Fibroblast of the aortic adventitia (primary cell): ENCODE measurements around the gene QRSL1. TPM values are rescaled to one million over a fixed set of nuclear protein-coding genes. Genes with fewer than 3 reads are reported as not detected.
"Not testable (repeated sequence)": the region's sequence is repeated elsewhere in the genome, so short reads cannot be mapped to it uniquely, and the experiment has no call there.

Experiments used
- DNase-seq: peaks from one replicate; pipeline ENCODE4 v3.0.0-alpha.2; 2010; ENCODE audit warnings: low read depth
- H3K4me3 ChIP-seq: 2 replicates; pipeline ENCODE4 v1.5.1; 2011; ENCODE audit warnings: low read depth, mild to moderate bottlenecking, control low read depth, low read length, moderate library complexity
- CTCF ChIP-seq: IDR thresholded peaks from 2 replicates; pipeline ENCODE4 v1.5.1; 2011; ENCODE audit warnings: mild to moderate bottlenecking, low read length, control low read depth, inconsistent platforms; ENCODE audit not compliant: insufficient read depth
- total RNA-seq: library from RNA; depleted of rRNA; stranded (reverse); fragments of >200 nt; gene quantifications from 2 replicates; pipeline ENCODE4 v1.2.3, GENCODE V29; 2012; ENCODE audit warnings: low replicate concordance

The QRSL1 gene
- total RNA-seq, 1 donor, result 11.2 TPM

- H3K4me3 ChIP-seq, result no peak overlapping the region
- peak; percentile 71 for DNase-seq
- no peak for TF ChIP-seq CTCF
These were observed 62.9 kb downstream of the QRSL1 start for GRCh38 chr6:106692112-106692818.

GRCh38 chr6:106692819-106693208, 63.4 kb downstream of the QRSL1 start:
- no peak for TF ChIP-seq CTCF
- DNase-seq, result no peak
- H3K4me3 ChIP-seq, result no peak overlapping the region

- DNase-seq, result no peak
- no peak for TF ChIP-seq CTCF
- H3K4me3 ChIP-seq, result no peak overlapping the region
These were observed 64.0 kb downstream of the QRSL1 start for GRCh38 chr6:106693418-106693817.

- no peak for DNase-seq
- no peak for TF ChIP-seq CTCF
- H3K4me3 ChIP-seq, result no peak overlapping the region
These were observed 65.0 kb downstream of the QRSL1 start for GRCh38 chr6:106694343-106694742.

GRCh38 chr6:106700581-106700980, 71.2 kb downstream of the QRSL1 start:
- H3K4me3 ChIP-seq, result no peak overlapping the region
- TF ChIP-seq CTCF, result no peak
- DNase-seq, result no peak

GRCh38 chr6:106701201-106701600, 71.8 kb downstream of the QRSL1 start:
- DNase-seq, H3K4me3 ChIP-seq: not testable (repeated sequence)

GRCh38 chr6:106702046-106702445, 72.7 kb downstream of the QRSL1 start:
- TF ChIP-seq CTCF, result no peak
- no peak overlapping the region for H3K4me3 ChIP-seq
- DNase-seq, result no peak
